WTC11 (cell line): ENCODE measurements around the gene UBL7. TPM values are rescaled to one million over a fixed set of nuclear protein-coding genes. Genes with fewer than 3 reads are reported as not detected.

Source experiments
- ATAC-seq: fragments of 200-7000 bp; cut with Tn5 transposase; 2 replicates; pipeline ENCODE4 v1.10.0; 2021; ENCODE audit warnings: mild to moderate bottlenecking, moderate library complexity
- CTCF ChIA-PET: fragments of 300-600 bp; sonication (Branson Sonifier 250); formaldehyde crosslinking; loops from one replicate; lab custom pipeline; 2021; ENCODE audit warnings: antibody characterized with exemption; lab: Charles Lee
- POLR2A ChIA-PET: fragments of 350-600 bp; sonication (Branson Sonifier 250); formaldehyde crosslinking; loops from one replicate; lab custom pipeline; 2021; ENCODE audit warnings: antibody characterized with exemption; lab: Charles Lee
- DNase-seq: peaks from one replicate; pipeline ENCODE4 v3.0.0; 2021; ENCODE audit warnings: low spot score
- H3K27ac Mint-ChIP-seq: 2 replicates; pipeline ENCODE4 v1.8.0; 2021; ENCODE audit warnings: mixed read lengths
- H3K27me3 Mint-ChIP-seq: 2 replicates; pipeline ENCODE4 v1.8.0; 2021; ENCODE audit warnings: low read depth, mild to moderate bottlenecking, moderate library complexity, mixed read lengths
- H3K36me3 Mint-ChIP-seq: 2 replicates; pipeline ENCODE4 v1.8.0; 2021; ENCODE audit warnings: mixed read lengths
- H3K4me1 Mint-ChIP-seq: 2 replicates; pipeline ENCODE4 v1.8.0; 2022; ENCODE audit warnings: mixed read lengths
- H3K4me3 Mint-ChIP-seq: 2 replicates; pipeline ENCODE4 v1.8.0; 2021; ENCODE audit warnings: mild to moderate bottlenecking, moderate library complexity, mixed read lengths
- H3K9me3 Mint-ChIP-seq: 2 replicates; pipeline ENCODE4 v1.8.0; 2021; ENCODE audit warnings: mixed read lengths
- AFF4 ChIP-seq: sonication (generic); formaldehyde crosslinking; IDR thresholded peaks from 2 replicates; pipeline ENCODE4 v1.8.1; 2023; ENCODE audit warnings: mild to moderate bottlenecking, missing genetic modification reagents, borderline replicate concordance
- EMX1 ChIP-seq: fragments of 250-450 bp; sonication (Bioruptor Pico); IDR thresholded peaks from 2 replicates; pipeline ENCODE4 v1.8.0; 2021; ENCODE audit warnings: mild to moderate bottlenecking
- NR1H2 ChIP-seq: sonication (generic); formaldehyde crosslinking; IDR thresholded peaks from 2 replicates; pipeline ENCODE4 v1.9.0; 2021; ENCODE audit warnings: mild to moderate bottlenecking, moderate library complexity, missing genetic modification reagents
- NR2C2 ChIP-seq: sonication (generic); formaldehyde crosslinking; IDR thresholded peaks from 2 replicates; pipeline ENCODE4 v1.8.0; 2022; ENCODE audit warnings: mild to moderate bottlenecking, missing genetic modification reagents
- TEAD4 ChIP-seq: sonication (generic); formaldehyde crosslinking; IDR thresholded peaks from 2 replicates; pipeline ENCODE4 v1.8.0; 2022; ENCODE audit warnings: mild to moderate bottlenecking, missing genetic modification reagents
- ZNF423 ChIP-seq: fragments of 250-450 bp; sonication (Bioruptor Pico); IDR thresholded peaks from 2 replicates; pipeline ENCODE4 v2.1.2; 2022; ENCODE audit warnings: mild to moderate bottlenecking, moderate library complexity
- ZNF512 ChIP-seq: sonication (generic); formaldehyde crosslinking; IDR thresholded peaks from 2 replicates; pipeline ENCODE4 v1.8.1; 2022; ENCODE audit warnings: missing genetic modification reagents, borderline replicate concordance
- ZSCAN18 ChIP-seq: fragments of 250-450 bp; sonication (Bioruptor Pico); IDR thresholded peaks from 2 replicates; pipeline ENCODE4 v2.1.2; 2022; ENCODE audit warnings: mild to moderate bottlenecking, moderate library complexity
- total RNA-seq: library from RNA; stranded (reverse); gene quantifications from 3 replicates; pipeline ENCODE4 v1.2.3, GENCODE V29; 2021
- TF ChIP-seq, protein P1 (sequence below): sonication (generic); formaldehyde crosslinking; conservative IDR thresholded peaks from 2 replicates; pipeline ENCODE4 v1.8.1; 2023; ENCODE audit warnings: mild to moderate bottlenecking, low read depth, missing genetic modification reagents, moderate library complexity
- TF ChIP-seq, protein P2 (sequence below): sonication (generic); formaldehyde crosslinking; IDR thresholded peaks from 2 replicates; pipeline ENCODE4 v1.8.1; 2023; ENCODE audit warnings: mild to moderate bottlenecking, missing genetic modification reagents, moderate library complexity
- TF ChIP-seq, protein P3 (sequence below): fragments of 200-600 bp; IDR thresholded peaks from 2 replicates; pipeline ENCODE4 v1.8.0; 2022; ENCODE audit warnings: antibody characterized with exemption
- TF ChIP-seq, protein P4 (sequence below): sonication (generic); formaldehyde crosslinking; IDR thresholded peaks from 2 replicates; pipeline ENCODE4 v1.8.0; 2023; ENCODE audit warnings: missing genetic modification reagents
- TF ChIP-seq, protein P5 (sequence below): sonication (generic); formaldehyde crosslinking; IDR thresholded peaks from 2 replicates; pipeline ENCODE4 v1.8.1; 2022; ENCODE audit warnings: low read depth, missing genetic modification reagents, borderline replicate concordance

The UBL7 gene
- total RNA-seq, 1 experiment from 2014 or later, result 70.1 TPM

GRCh38 chr15:74427607-74428441 is 33.1 kb downstream of the UBL7 start:
- Mint-ChIP-seq H3K4me1 (peaks cover 53% of the 10 kb centered on the region), H3K9me3 (no peaks in the 10 kb centered on the region), H3K36me3 (no peaks in the 10 kb centered on the region), H3K4me3 (no peak overlapping the region), H3K27me3 (peaks cover 12% of the 10 kb centered on the region), H3K27ac (peak overlapping the region; percentile 38)
- DNase-seq (no peak), ATAC-seq (no peak)
- ChIA-PET CTCF (interaction anchor here (0.8 to 5.6 kb wide), 4 partner anchors 11 to 55 kb away, joined by 3 to 29 read pairs (median 13); no protein-coding TSS in a partner anchor), POLR2A (no interaction called here)
- TF ChIP-seq ZNF423 (CRISPR knock-in tag), result peak; percentile 15; the same call in 1 of the 2 replicates
- TF ChIP-seq, protein P1, sequence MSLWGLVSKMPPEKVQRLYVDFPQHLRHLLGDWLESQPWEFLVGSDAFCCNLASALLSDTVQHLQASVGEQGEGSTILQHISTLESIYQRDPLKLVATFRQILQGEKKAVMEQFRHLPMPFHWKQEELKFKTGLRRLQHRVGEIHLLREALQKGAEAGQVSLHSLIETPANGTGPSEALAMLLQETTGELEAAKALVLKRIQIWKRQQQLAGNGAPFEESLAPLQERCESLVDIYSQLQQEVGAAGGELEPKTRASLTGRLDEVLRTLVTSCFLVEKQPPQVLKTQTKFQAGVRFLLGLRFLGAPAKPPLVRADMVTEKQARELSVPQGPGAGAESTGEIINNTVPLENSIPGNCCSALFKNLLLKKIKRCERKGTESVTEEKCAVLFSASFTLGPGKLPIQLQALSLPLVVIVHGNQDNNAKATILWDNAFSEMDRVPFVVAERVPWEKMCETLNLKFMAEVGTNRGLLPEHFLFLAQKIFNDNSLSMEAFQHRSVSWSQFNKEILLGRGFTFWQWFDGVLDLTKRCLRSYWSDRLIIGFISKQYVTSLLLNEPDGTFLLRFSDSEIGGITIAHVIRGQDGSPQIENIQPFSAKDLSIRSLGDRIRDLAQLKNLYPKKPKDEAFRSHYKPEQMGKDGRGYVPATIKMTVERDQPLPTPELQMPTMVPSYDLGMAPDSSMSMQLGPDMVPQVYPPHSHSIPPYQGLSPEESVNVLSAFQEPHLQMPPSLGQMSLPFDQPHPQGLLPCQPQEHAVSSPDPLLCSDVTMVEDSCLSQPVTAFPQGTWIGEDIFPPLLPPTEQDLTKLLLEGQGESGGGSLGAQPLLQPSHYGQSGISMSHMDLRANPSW (CRISPR knock-in tag), result no peak
- TF ChIP-seq ZNF512, result no peak

DNA sequence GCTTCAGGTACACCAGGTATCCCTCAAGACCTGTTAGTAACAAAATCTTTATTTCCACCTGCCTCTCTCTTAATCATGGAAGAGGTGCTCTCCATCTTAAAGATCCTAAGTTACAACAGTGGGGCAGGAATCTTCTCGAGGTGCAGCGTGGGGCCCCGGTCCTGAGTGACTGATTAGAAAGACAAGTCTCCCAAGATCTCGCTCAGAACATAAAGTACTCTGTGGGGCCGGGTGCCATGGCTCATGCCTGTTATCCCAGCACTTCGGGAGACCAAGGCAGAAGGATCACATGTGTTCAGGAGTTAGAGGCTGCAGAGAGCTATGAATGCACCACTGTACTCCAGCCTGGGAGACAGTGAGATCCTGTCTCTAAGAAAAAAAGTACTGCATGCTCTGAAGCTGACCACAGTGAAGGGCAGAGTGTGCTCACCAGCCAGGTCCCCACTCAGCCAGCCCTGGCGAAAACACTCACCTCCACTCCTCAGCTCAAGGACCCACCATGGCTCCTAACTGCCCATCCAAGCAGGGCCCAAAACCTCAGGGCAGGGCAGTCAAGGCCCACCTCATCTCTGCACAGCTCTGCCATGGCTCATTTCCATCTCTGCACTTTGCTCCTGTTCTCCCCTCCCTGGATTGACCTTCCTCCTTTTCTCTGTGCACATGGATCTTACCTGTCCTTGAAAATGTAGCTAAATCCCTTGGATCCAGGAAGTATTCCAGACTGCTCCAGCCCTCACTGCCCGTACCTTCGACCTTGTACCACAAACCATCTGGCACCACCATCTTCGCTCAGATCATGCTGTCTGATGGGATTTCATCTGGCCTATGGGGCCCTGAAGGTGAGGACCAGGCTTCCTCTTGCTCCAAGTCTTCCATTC is 34.3 kb downstream of the UBL7 start:
- CTCF ChIA-PET, result no interaction called here
- Mint-ChIP-seq H3K9me3 (no peaks in the 10 kb centered on the region), H3K4me1 (peaks cover 54% of the 10 kb centered on the region), H3K36me3 (no peaks in the 10 kb centered on the region)
- TF ChIP-seq EMX1 (no peak), AFF4 (CRISPR knock-in tag) (no peak), NR2C2 (CRISPR knock-in tag) (no peak), TEAD4 (no peak), NR1H2 (no peak), ZSCAN18 (CRISPR knock-in tag) (no peak)
- TF ChIP-seq, protein P2, sequence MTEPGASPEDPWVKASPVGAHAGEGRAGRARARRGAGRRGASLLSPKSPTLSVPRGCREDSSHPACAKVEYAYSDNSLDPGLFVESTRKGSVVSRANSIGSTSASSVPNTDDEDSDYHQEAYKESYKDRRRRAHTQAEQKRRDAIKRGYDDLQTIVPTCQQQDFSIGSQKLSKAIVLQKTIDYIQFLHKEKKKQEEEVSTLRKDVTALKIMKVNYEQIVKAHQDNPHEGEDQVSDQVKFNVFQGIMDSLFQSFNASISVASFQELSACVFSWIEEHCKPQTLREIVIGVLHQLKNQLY, result no peak
- TF ChIP-seq, protein P3, sequence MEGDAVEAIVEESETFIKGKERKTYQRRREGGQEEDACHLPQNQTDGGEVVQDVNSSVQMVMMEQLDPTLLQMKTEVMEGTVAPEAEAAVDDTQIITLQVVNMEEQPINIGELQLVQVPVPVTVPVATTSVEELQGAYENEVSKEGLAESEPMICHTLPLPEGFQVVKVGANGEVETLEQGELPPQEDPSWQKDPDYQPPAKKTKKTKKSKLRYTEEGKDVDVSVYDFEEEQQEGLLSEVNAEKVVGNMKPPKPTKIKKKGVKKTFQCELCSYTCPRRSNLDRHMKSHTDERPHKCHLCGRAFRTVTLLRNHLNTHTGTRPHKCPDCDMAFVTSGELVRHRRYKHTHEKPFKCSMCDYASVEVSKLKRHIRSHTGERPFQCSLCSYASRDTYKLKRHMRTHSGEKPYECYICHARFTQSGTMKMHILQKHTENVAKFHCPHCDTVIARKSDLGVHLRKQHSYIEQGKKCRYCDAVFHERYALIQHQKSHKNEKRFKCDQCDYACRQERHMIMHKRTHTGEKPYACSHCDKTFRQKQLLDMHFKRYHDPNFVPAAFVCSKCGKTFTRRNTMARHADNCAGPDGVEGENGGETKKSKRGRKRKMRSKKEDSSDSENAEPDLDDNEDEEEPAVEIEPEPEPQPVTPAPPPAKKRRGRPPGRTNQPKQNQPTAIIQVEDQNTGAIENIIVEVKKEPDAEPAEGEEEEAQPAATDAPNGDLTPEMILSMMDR, result no peak
- TF ChIP-seq, protein P4, sequence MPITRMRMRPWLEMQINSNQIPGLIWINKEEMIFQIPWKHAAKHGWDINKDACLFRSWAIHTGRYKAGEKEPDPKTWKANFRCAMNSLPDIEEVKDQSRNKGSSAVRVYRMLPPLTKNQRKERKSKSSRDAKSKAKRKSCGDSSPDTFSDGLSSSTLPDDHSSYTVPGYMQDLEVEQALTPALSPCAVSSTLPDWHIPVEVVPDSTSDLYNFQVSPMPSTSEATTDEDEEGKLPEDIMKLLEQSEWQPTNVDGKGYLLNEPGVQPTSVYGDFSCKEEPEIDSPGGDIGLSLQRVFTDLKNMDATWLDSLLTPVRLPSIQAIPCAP, result no peak
- TF ChIP-seq, protein P5, sequence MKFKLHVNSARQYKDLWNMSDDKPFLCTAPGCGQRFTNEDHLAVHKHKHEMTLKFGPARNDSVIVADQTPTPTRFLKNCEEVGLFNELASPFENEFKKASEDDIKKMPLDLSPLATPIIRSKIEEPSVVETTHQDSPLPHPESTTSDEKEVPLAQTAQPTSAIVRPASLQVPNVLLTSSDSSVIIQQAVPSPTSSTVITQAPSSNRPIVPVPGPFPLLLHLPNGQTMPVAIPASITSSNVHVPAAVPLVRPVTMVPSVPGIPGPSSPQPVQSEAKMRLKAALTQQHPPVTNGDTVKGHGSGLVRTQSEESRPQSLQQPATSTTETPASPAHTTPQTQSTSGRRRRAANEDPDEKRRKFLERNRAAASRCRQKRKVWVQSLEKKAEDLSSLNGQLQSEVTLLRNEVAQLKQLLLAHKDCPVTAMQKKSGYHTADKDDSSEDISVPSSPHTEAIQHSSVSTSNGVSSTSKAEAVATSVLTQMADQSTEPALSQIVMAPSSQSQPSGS (CRISPR knock-in tag), result no peak
- TF ChIP-seq, all 79 proteins: peak for 0
- H3K27ac Mint-ChIP-seq, result no peak overlapping the region
- POLR2A ChIA-PET, result no interaction called here
- ATAC-seq (no peak), DNase-seq (no peak)
- H3K27me3 Mint-ChIP-seq, result 0 out of 2 replicates have a peak, but pooled peaks cover 1% of the 10 kb centered on the region
- no peak overlapping the region for H3K4me3 Mint-ChIP-seq
